SJCRH30 (cell line): ENCODE measurements around the gene ANKRD13A. TPM values are rescaled to one million over a fixed set of nuclear protein-coding genes. Genes with fewer than 3 reads are reported as not detected.

Experiments used
- DNase-seq, 2 experiments: peaks; one replicate each; pipeline ENCODE4 v3.0.0-alpha.2; 2015 to 2020
- H3K27ac ChIP-seq: fragments of 250-450 bp; sonication (Bioruptor Pico); 2 replicates; pipeline ENCODE4 v1.5.1; 2020; ENCODE audit warnings: mild to moderate bottlenecking, moderate library complexity
- H3K27me3 ChIP-seq: fragments of 250-450 bp; sonication (Bioruptor Pico); 2 replicates; pipeline ENCODE4 v1.5.1; 2020; ENCODE audit warnings: mild to moderate bottlenecking, moderate library complexity
- H3K36me3 ChIP-seq: fragments of 250-450 bp; sonication (Bioruptor Pico); 2 replicates; pipeline ENCODE4 v1.5.1; 2020; ENCODE audit warnings: mild to moderate bottlenecking, moderate library complexity
- H3K4me1 ChIP-seq: fragments of 250-450 bp; sonication (Bioruptor Pico); 2 replicates; pipeline ENCODE4 v1.5.1; 2020; ENCODE audit warnings: mild to moderate bottlenecking, moderate library complexity
- H3K4me3 ChIP-seq: fragments of 250-450 bp; sonication (Bioruptor Pico); 2 replicates; pipeline ENCODE4 v1.5.1; 2020; ENCODE audit warnings: mild to moderate bottlenecking, moderate library complexity
- H3K9me3 ChIP-seq: fragments of 250-450 bp; sonication (Bioruptor Pico); replicated peaks from 2 replicates; pipeline ENCODE4 v1.5.1; 2020; ENCODE audit warnings: mild to moderate bottlenecking, moderate library complexity
- total RNA-seq: library from RNA; depleted of rRNA; stranded (reverse); fragments of >200 nt; shearing (Covaris generic); gene quantifications from 2 replicates; pipeline ENCODE4 v1.2.3, GENCODE V29; 2014; rRNA removed

The ANKRD13A gene
- 32.7 and 37.4 TPM in 2 replicates for total RNA-seq

DNA sequence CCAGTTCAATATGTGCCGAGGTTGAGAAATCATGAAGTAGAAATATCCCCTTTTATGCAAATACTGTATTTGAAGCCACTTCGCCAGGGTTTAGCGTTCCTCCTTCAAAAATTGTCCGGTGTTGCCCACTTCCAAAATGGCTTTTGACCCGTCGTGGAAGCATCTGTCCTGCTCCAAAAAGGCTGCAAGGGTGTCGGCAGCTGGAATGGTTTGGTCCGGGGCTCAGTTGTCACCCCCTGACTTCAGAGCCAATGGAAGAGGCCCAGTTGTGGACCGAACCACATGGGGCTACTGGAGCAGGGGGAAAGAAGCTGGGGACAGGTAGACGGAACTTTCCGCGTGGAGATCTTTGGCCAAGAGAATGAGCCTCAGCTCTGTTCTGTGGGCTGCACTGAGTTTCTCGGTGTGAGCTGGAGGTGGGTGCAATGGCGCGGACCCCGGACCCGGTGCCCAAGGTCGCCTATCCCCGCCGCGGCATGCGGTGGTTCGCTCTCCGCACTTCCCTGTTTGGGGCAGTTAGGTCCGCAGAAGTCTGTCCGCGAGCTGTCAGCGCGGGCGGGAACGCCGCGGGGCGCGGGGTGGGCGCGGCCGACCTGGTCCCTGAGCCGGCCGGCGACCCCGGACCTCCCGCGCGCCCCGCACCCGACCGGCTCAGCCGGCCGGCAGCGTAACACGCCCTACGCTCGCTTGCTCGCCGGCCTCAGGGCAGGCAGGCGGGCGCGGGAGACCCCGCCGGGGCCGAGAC lies at the start of gene ANKRD13A:
Gene ANKRD13A, plus strand, starts transcription at position 527 of the 745 bp plus-strand sequence. CDS start 259 bp downstream, outside the sequence.
- DNase-seq = peak; percentile 92 to 95
- Histone ChIP-seq H3K27ac (peak within 1 kb of the TSS; percentile 99), H3K4me1 (peaks cover 24% of the 10 kb centered on the region), H3K36me3 (0 out of 2 replicates have a peak, but pooled peaks cover 2% of the 10 kb centered on the region), H3K27me3 (no peaks in the 10 kb centered on the region), H3K4me3 (peak within 1 kb of the TSS; percentile 72), H3K9me3 (no peaks in the 10 kb centered on the region)

GRCh38 chr12:109950625-109951024 lies 48.6 kb upstream of the ANKRD13A start:
- H3K27me3 ChIP-seq = no peaks in the 10 kb centered on the region
- no peak for DNase-seq
- H3K4me3 ChIP-seq = no peak overlapping the region
- H3K36me3 ChIP-seq = peaks cover 31% of the 10 kb centered on the region
- H3K9me3 ChIP-seq = no peaks in the 10 kb centered on the region
- peaks cover 69% of the 10 kb centered on the region for H3K4me1 ChIP-seq
- H3K27ac ChIP-seq = peak overlapping the region; percentile 98

DNA sequence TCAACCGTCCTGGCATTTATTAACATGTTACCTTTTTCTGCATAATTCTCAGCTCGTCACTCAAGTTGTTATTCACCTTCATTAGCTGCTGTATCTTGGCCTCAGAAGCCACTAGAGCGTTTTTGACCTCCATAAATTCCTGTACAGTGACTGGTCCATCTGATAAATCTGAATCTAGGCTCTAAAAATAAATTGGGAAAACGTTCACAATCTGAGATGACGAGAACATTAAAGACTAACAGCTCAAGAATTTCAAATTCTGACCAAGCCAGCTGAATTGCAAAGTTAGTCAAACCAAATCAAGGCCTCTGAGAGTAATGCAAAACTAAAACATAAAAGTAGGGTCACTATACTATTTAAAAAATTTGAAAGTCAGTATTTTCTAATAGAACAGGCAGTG lies 48.1 kb upstream of the ANKRD13A start:
- no peak overlapping the region for H3K4me3 ChIP-seq
- H3K27me3 ChIP-seq = no peaks in the 10 kb centered on the region
- no peaks in the 10 kb centered on the region for H3K9me3 ChIP-seq
- peak overlapping the region; percentile 98 for H3K27ac ChIP-seq
- peaks cover 35% of the 10 kb centered on the region for H3K36me3 ChIP-seq
- DNase-seq = no peak
- peaks cover 64% of the 10 kb centered on the region for H3K4me1 ChIP-seq

DNA sequence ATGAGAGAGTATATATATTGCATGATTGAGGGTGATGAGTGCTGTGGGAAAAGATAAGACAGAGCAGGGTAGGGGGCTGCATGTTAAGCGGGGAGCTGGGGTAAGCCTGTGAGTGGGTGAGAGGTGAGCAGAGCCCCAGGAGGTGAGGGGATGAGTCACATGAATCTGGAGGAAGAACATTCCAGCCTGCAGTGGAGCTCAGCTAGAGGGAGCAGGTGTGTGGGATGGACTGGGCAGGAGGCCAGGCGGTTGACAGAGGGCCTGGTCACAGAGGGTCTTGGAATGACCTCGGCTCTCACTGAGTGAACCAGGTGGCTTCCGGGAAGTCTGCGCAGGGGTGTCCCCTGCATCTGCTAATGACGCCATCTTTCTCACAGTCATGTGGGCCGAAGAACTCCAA lies 47.5 kb upstream of the ANKRD13A start:
- H3K27ac ChIP-seq = peak overlapping the region; percentile 98
- H3K27me3 ChIP-seq = no peaks in the 10 kb centered on the region
- peak; percentile 90 for DNase-seq
- H3K4me3 ChIP-seq = no peak overlapping the region
- H3K36me3 ChIP-seq = peaks cover 36% of the 10 kb centered on the region
- H3K4me1 ChIP-seq = peaks cover 58% of the 10 kb centered on the region
- no peaks in the 10 kb centered on the region for H3K9me3 ChIP-seq

- Histone ChIP-seq H3K4me1 (peaks cover 52% of the 10 kb centered on the region), H3K27me3 (no peaks in the 10 kb centered on the region), H3K9me3 (no peaks in the 10 kb centered on the region), H3K27ac (peak overlapping the region; percentile 98), H3K4me3 (no peak overlapping the region), H3K36me3 (peaks cover 36% of the 10 kb centered on the region)
- DNase-seq = no peak
Measured at GRCh38 chr12:109952160-109952858, 46.9 kb upstream of the ANKRD13A start.

DNA sequence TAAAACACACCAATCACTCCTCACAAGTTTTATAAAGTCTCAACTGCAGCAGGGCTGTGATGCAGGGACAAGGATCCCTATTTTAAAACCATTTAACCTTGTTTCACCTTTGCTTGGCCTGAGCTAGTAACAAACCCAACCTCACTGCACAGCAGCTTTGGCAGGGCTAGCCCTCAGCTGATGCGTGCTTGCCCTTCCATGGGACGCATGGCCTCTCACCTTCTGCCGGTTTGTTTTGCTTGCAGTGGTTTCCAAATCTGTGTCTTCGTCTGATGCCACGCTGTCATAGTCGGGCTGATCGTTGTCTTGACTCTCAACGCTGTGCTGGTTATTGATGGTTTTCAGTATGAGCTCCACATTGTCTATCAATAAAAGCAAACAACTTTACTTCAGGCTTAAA lies 46.4 kb upstream of the ANKRD13A start:
- no peak for DNase-seq
- no peak overlapping the region for H3K27ac ChIP-seq
- H3K36me3 ChIP-seq = peaks cover 36% of the 10 kb centered on the region
- no peaks in the 10 kb centered on the region for H3K27me3 ChIP-seq
- H3K4me1 ChIP-seq = peaks cover 47% of the 10 kb centered on the region
- H3K4me3 ChIP-seq = no peak overlapping the region
- no peaks in the 10 kb centered on the region for H3K9me3 ChIP-seq

GRCh38 chr12:109953656-109954055 lies 45.6 kb upstream of the ANKRD13A start:
- Histone ChIP-seq H3K36me3 (peaks cover 40% of the 10 kb centered on the region), H3K9me3 (no peaks in the 10 kb centered on the region), H3K27me3 (no peaks in the 10 kb centered on the region), H3K4me3 (no peak overlapping the region), H3K4me1 (peaks cover 41% of the 10 kb centered on the region), H3K27ac (no peak overlapping the region)
- DNase-seq = no peak

- Histone ChIP-seq H3K27me3 (no peaks in the 10 kb centered on the region), H3K27ac (no peak overlapping the region), H3K9me3 (no peaks in the 10 kb centered on the region), H3K4me3 (no peak overlapping the region), H3K4me1 (no peaks in the 10 kb centered on the region), H3K36me3 (peaks cover 54% of the 10 kb centered on the region)
- no peak for DNase-seq
Measured at GRCh38 chr12:109958374-109958773, 40.9 kb upstream of the ANKRD13A start.

DNA sequence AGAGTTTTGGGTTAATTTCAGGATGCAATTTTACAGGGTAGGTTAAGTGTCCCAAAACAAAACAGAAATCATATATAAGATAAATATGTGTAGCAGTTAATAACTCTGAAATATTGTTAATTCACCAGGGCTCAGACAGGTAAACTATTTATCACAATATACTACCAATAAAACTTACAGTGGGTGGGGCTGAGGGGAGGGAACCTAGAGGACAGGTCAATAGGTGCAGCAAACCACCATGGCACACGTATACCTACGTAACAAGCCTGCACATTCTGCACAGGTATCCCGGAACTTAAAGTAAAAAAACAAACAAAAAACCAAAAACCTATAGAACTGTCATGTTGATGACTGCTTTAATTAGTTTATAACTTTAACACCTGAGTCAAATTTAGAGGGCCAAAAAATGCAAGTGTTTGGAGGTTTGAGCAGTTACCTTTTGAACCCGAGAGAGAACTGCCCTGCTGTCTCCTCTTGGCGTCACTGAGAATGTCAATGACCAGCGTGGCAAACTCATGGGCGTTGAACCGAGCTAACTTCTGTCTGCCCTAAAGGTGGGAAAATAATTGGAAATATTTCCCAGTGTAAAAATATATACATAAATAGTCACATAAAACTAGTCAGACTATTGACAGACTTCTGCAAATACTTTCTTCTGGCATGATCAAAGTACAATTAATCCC lies 39.7 kb upstream of the ANKRD13A start:
- Histone ChIP-seq H3K4me1 (no peaks in the 10 kb centered on the region), H3K9me3 (no peaks in the 10 kb centered on the region), H3K36me3 (peaks cover 57% of the 10 kb centered on the region), H3K27ac (no peak overlapping the region), H3K27me3 (no peaks in the 10 kb centered on the region), H3K4me3 (no peak overlapping the region)
- no peak for DNase-seq

- no peak overlapping the region for H3K27ac ChIP-seq
- H3K4me1 ChIP-seq = no peaks in the 10 kb centered on the region
- no peak for DNase-seq
- no peaks in the 10 kb centered on the region for H3K9me3 ChIP-seq
- H3K27me3 ChIP-seq = no peaks in the 10 kb centered on the region
- H3K36me3 ChIP-seq = peaks cover 58% of the 10 kb centered on the region
- H3K4me3 ChIP-seq = no peak overlapping the region
Measured at GRCh38 chr12:109961201-109961600, 38.0 kb upstream of the ANKRD13A start.

DNA sequence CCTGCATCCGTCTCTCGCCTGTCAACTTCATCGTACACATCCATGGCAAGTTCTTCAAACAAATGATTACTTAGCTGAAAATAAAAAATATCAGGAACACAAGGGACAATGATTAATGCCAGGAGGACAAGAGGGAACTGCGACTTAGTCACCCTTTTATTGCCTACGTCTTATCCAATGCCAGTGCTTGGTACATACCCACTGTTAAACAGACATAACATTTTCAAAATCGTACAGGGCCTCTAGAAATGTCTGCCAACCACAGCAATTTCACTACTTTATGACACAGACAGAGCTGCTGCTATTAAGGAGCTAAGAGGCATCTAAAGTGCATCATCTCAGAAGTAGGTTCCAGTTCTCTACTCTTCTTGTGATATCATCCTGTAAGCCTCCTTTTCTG lies 37.6 kb upstream of the ANKRD13A start:
- no peak overlapping the region for H3K27ac ChIP-seq
- H3K27me3 ChIP-seq = no peaks in the 10 kb centered on the region
- peaks cover 57% of the 10 kb centered on the region for H3K36me3 ChIP-seq
- no peaks in the 10 kb centered on the region for H3K9me3 ChIP-seq
- no peak for DNase-seq
- no peaks in the 10 kb centered on the region for H3K4me1 ChIP-seq
- H3K4me3 ChIP-seq = no peak overlapping the region

- no peak for DNase-seq
- H3K27me3 ChIP-seq = no peaks in the 10 kb centered on the region
- peaks cover 60% of the 10 kb centered on the region for H3K36me3 ChIP-seq
- H3K27ac ChIP-seq = no peak overlapping the region
- H3K4me3 ChIP-seq = no peak overlapping the region
- no peaks in the 10 kb centered on the region for H3K9me3 ChIP-seq
- no peaks in the 10 kb centered on the region for H3K4me1 ChIP-seq
Measured at GRCh38 chr12:109962398-109962797, 36.8 kb upstream of the ANKRD13A start.

- Histone ChIP-seq H3K36me3 (peaks cover 62% of the 10 kb centered on the region), H3K4me3 (no peak overlapping the region), H3K4me1 (no peaks in the 10 kb centered on the region), H3K9me3 (no peaks in the 10 kb centered on the region), H3K27me3 (no peaks in the 10 kb centered on the region), H3K27ac (no peak overlapping the region)
- no peak for DNase-seq
Measured at GRCh38 chr12:109963330-109963729, 35.9 kb upstream of the ANKRD13A start.

DNA sequence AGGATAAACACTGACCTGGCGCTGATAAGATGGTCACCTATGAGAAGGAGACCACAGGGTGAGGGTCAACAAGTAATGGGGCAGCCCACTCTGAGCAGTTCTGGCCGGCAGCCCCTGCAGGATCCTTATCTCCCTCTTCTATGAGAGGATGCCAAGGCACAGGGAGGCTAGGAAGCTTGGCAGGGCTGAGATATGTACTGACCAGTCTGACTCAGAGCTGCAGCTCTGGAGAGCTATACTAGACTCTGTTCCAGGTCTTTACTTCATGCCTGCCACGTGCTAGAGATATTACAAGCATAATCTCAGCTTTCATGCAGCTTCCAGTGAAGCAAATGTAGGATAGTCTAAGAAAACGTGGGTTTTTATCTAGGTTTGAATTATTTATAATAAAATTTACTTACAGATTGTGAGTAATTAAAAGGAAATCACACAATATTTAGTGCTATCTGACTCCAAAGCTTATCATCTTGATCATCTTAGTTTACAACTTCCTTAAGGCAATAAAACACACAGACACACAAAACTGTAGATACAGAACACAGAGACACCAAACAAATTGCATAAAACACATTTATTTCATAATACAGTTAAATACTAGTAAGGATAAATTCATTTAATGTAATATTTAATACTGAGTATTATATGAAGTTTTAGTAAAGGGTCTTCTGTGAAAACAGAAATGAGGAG lies 35.3 kb upstream of the ANKRD13A start:
- Histone ChIP-seq H3K9me3 (no peaks in the 10 kb centered on the region), H3K4me3 (no peak overlapping the region), H3K4me1 (no peaks in the 10 kb centered on the region), H3K27ac (no peak overlapping the region), H3K27me3 (no peaks in the 10 kb centered on the region), H3K36me3 (peaks cover 60% of the 10 kb centered on the region)
- DNase-seq = no peak
